Uterus (tissue), 2 donors: Measurements from ENCODE around the gene PTPRN2.

Experiments
- POLR2A ChIP-seq, 2 donors: fragments of 450-650 bp; IDR thresholded peaks; one replicate each; pipeline ENCODE4 v1.6.1; 2016; ENCODE audit warnings: antibody characterized with exemption in 2 of 2, mild to moderate bottlenecking in 1 of 2, moderate library complexity in 1 of 2
- TF ChIP-seq, protein P1 (sequence below), 4 experiments: fragments of 200-600 bp in 2 of 4; fragments of 450-650 bp in 2 of 4; sonication (generic) in 2 of 4; IDR thresholded peaks; one replicate each; pipeline ENCODE4 v1.5.1; 2016 to 2019; ENCODE audit warnings: antibody characterized with exemption in 4 of 4, mild to moderate bottlenecking in 2 of 4, moderate library complexity in 1 of 4

DNA sequence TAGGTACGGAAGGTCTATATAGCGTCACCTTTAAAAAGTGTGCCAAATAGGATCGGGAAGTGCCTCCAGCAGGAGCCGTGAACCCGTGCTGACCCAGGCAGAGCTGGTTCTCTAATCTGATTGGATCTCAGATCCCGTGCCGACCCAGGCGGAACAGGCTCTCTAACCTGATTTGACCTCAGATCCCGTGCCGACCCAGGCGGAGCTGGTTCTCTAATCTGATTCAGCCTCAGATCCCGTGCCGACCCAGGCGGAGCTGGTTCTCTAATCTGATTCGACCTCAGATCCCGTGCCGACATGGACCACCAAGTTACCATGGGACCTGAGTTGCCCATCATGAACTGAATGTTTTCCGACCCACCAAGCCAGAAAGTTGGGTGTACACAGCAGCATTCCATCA is 463.9 kb downstream of the PTPRN2 start:
- TF ChIP-seq, protein P1, sequence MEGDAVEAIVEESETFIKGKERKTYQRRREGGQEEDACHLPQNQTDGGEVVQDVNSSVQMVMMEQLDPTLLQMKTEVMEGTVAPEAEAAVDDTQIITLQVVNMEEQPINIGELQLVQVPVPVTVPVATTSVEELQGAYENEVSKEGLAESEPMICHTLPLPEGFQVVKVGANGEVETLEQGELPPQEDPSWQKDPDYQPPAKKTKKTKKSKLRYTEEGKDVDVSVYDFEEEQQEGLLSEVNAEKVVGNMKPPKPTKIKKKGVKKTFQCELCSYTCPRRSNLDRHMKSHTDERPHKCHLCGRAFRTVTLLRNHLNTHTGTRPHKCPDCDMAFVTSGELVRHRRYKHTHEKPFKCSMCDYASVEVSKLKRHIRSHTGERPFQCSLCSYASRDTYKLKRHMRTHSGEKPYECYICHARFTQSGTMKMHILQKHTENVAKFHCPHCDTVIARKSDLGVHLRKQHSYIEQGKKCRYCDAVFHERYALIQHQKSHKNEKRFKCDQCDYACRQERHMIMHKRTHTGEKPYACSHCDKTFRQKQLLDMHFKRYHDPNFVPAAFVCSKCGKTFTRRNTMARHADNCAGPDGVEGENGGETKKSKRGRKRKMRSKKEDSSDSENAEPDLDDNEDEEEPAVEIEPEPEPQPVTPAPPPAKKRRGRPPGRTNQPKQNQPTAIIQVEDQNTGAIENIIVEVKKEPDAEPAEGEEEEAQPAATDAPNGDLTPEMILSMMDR (IDR thresholded peaks at IDR 0.05): no peak
- TF ChIP-seq POLR2A (IDR thresholded peaks at IDR 0.05): no peak
